ENCODE measurements around the gene P2RX3. TPM values are rescaled to one million over a fixed set of nuclear protein-coding genes. Genes with fewer than 3 reads are reported as not detected.

The P2RX3 gene
- total RNA-seq, 4 donors from 2014 or later = not detected

GRCh38 chr11:57299150-57299737, 38.9 kb upstream of the P2RX3 start:
- TF ChIP-seq CTCF (IDR thresholded peaks at IDR 0.05) (no peak), POLR2A (IDR thresholded peaks at IDR 0.05) (no peak)
- DNase-seq (ENCODE audit: low spot score in 2 of 2) = no peak
- no peak overlapping the region for H3K4me3 ChIP-seq (ENCODE audit: low read depth, poor library complexity, severe bottlenecking)
- intact Hi-C loops (cut with DNase I; ENCODE audit: low total_unique reads) = no loop called here
- 91 to 100% methylated on average over 5 of the region's 5 CpGs for WGBS, 2 donors

DNA sequence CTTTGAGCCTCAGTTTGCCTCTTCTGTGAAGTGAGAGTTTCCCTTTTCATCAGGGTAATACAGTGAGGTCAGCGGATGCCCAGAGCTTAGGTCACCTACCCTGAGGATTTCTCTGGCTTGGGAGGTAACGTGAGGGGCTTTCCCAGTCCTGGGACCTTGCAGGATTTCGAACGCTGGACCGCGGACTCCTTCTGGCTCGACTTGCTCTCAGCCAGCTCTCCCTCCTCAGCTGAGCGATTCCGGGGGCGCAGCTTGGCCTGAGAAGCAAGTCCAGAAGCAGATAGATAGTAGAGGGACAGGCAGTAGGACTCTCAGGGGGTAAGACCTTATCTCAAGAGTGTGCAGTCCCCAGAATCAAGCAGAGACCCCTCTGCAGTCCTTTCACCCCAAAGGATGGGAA, 37.4 kb upstream of the P2RX3 start:
- WGBS, 2 donors = 97 to 100% methylated on average over 7 to 10 of the region's 10 CpGs
- TF ChIP-seq CTCF (IDR thresholded peaks at IDR 0.05) (no peak), POLR2A (IDR thresholded peaks at IDR 0.05) (no peak)
- intact Hi-C loops (cut with DNase I; ENCODE audit: low total_unique reads) = no loop called here
- H3K4me3 ChIP-seq (ENCODE audit: low read depth, poor library complexity, severe bottlenecking) = no peak overlapping the region
- DNase-seq (ENCODE audit: low spot score in 2 of 2) = peak in 1 of 2 donors; percentile 82

DNA sequence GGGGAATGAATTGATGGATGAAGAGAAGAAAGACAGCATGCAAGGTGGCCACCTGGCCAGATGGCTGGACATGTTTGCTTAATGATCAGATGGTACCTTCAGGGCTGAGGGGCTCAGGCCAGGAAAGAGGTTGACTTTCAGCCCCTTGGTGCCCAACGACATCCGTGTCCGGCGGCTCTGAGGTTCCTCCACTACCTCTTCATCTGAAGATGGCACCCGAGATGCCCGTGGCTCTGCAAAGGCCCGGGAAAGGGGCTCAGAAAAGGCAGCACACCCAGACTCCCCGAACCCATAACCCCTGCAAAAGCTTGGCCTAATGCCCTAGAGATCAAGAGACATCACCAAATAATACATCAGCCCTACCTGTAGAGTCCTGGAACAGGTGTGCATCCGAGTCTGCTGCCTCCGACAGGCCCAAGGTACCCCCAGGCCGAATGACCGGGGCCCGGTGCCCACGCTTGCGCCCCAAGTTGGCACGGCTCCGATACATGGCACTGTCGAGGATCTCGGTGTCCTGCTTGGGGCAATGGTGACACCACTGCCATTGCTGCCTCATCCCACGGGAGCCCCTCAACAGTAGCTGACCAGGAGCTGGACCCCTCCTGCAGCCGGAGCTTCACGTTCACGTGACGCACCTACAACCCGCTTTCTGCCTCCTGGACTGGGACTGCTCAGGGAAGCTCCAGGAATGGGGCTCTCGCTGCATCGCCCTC, 36.3 kb upstream of the P2RX3 start:
- DNase-seq (ENCODE audit: low spot score in 2 of 2) = peak in 1 of 2 donors; percentile 82
- H3K4me3 ChIP-seq (ENCODE audit: low read depth, poor library complexity, severe bottlenecking) = no peak overlapping the region
- intact Hi-C loops (cut with DNase I; ENCODE audit: low total_unique reads) = no loop called here
- 96 to 98% methylated on average over 26 of the region's 27 CpGs for WGBS, 2 donors
- no peak for TF ChIP-seq CTCF (IDR thresholded peaks at IDR 0.05)
- no peak for TF ChIP-seq POLR2A (IDR thresholded peaks at IDR 0.05)

- no peak overlapping the region for H3K4me3 ChIP-seq (ENCODE audit: low read depth, poor library complexity, severe bottlenecking)
- WGBS, 2 donors = 81 to 82% methylated on average over 15 of the region's 15 CpGs
- peak in 1 of 2 donors; percentile 84 for DNase-seq (ENCODE audit: low spot score in 2 of 2)
- intact Hi-C loops (cut with DNase I; ENCODE audit: low total_unique reads) = no loop called here
- TF ChIP-seq POLR2A (IDR thresholded peaks at IDR 0.05) = no peak
- no peak for TF ChIP-seq CTCF (IDR thresholded peaks at IDR 0.05)
Observed at GRCh38 chr11:57302489-57302888, 35.7 kb upstream of the P2RX3 start.

GRCh38 chr11:57303280-57303989, 34.7 kb upstream of the P2RX3 start:
- intact Hi-C loops (cut with DNase I; ENCODE audit: low total_unique reads) = no loop called here
- TF ChIP-seq POLR2A (IDR thresholded peaks at IDR 0.05) = no peak
- H3K4me3 ChIP-seq (ENCODE audit: low read depth, poor library complexity, severe bottlenecking) = no peak overlapping the region
- peak in 1 of 2 donors; percentile 79 for DNase-seq (ENCODE audit: low spot score in 2 of 2)
- 85 to 89% methylated on average over 17 of the region's 17 CpGs for WGBS, 2 donors

DNA sequence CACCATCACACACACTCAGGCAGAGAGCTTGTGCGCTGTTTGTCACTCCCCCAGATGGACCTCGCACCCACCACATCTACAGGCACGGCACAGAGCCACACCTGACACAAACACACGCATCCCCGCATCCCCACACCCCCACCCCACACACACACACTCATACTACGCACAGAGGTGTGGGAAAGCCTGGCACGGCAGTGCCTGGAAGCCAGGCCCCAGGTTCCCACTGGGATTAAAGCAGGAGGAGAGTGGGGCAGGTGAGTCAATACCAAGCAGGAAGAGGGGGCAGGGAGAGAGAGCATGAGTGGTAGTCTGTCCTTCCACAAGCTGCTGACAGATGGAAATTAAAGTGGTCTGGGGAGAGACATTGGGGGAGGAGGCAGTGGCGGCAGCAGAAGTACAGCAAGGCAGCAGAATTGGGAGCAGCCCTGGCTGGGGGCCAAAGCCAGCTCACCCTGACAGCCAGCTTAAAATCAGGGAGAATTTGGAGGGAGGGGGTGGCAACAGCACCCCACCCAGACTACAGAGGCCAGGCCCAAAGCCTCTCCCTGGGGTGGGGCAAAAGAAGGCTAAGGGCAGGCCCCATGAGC, 34.1 kb upstream of the P2RX3 start:
- 53 to 63% methylated on average over 8 of the region's 8 CpGs for WGBS, 2 donors
- TF ChIP-seq CTCF (IDR thresholded peaks at IDR 0.05) (no peak), POLR2A (IDR thresholded peaks at IDR 0.05) (no peak)
- DNase-seq (ENCODE audit: low spot score in 2 of 2) = peak; percentile 40 to 91
- intact Hi-C loops (cut with DNase I; ENCODE audit: low total_unique reads) = no loop called here
- no peak overlapping the region for H3K4me3 ChIP-seq (ENCODE audit: low read depth, poor library complexity, severe bottlenecking)
